ENCODE measurements around the gene PSMD10.
A peak's percentile ranks its signal among the peaks of the same experiment; 100 is the strongest.

The PSMD10 gene, protein sequence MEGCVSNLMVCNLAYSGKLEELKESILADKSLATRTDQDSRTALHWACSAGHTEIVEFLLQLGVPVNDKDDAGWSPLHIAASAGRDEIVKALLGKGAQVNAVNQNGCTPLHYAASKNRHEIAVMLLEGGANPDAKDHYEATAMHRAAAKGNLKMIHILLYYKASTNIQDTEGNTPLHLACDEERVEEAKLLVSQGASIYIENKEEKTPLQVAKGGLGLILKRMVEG

GRCh38 chrX:108091264-108091877, at the start of gene PSMD10, which contains the start of gene ATG4A:
Gene PSMD10 (minus strand): TSS chrX:108091542. CDS start chrX:108091520, 22 bp downstream.
Gene ATG4A (plus strand): TSS chrX:108091778. CDS start chrX:108091827, 49 bp downstream.
- peak; percentile 86 for DNase-seq (ENCODE audit: low spot score)

- no peak for DNase-seq (ENCODE audit: low spot score)
Observed at GRCh38 chrX:108138814-108139702, 47.7 kb upstream of the PSMD10 start.

DNA sequence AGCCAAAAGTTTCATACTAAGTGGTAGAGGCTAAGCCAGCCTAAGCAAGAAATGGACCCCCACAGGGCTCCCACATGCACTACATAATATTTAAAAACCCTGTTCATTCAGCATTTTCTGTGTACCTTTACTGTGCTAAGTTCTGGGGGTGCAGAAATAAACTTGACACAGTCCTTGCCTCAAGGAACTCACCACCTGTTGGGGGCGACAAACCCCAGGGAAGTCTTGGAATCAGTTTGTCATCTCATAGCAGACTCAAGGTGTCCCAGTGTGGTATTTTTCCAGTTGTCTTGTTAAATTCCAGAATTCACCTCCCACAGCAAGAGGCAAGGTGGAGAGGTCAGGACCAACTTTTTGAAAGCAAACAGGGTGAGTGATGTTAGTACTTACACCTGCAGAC, 43.4 kb upstream of the PSMD10 start:
- DNase-seq (ENCODE audit: low spot score), result no peak

GRCh38 chrX:108132876-108133275, 41.5 kb upstream of the PSMD10 start:
- DNase-seq (ENCODE audit: low spot score), result no peak

GRCh38 chrX:108132034-108132433, 40.7 kb upstream of the PSMD10 start:
- no peak for DNase-seq (ENCODE audit: low spot score)

- DNase-seq (ENCODE audit: low spot score), result no peak
Observed at GRCh38 chrX:108131471-108131870, 40.1 kb upstream of the PSMD10 start.

GRCh38 chrX:108130889-108131288, 39.5 kb upstream of the PSMD10 start:
- no peak for DNase-seq (ENCODE audit: low spot score)

- DNase-seq (ENCODE audit: low spot score), result no peak
Observed at GRCh38 chrX:108127152-108127551, 35.8 kb upstream of the PSMD10 start.

DNA sequence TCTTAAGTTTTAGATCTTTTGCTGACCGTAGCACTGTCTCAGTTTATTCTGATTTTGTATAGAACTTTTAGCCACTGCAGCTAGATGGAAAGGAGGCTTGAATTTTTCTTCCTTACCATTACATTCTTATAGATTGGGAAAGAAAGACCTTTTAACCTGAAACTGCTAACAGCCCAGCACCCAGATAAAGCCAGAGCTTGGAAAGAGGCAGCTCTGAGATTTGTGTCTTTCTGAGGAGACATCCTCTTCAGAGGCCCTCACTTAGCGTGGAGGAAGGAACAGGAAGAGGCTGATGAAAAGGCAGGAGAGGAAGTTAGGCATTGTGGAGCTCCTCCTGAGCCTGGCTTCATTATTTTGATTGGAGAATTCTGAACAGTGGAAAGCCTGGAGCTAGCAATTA, 35.3 kb upstream of the PSMD10 start:
- no peak for DNase-seq (ENCODE audit: low spot score)

DNA sequence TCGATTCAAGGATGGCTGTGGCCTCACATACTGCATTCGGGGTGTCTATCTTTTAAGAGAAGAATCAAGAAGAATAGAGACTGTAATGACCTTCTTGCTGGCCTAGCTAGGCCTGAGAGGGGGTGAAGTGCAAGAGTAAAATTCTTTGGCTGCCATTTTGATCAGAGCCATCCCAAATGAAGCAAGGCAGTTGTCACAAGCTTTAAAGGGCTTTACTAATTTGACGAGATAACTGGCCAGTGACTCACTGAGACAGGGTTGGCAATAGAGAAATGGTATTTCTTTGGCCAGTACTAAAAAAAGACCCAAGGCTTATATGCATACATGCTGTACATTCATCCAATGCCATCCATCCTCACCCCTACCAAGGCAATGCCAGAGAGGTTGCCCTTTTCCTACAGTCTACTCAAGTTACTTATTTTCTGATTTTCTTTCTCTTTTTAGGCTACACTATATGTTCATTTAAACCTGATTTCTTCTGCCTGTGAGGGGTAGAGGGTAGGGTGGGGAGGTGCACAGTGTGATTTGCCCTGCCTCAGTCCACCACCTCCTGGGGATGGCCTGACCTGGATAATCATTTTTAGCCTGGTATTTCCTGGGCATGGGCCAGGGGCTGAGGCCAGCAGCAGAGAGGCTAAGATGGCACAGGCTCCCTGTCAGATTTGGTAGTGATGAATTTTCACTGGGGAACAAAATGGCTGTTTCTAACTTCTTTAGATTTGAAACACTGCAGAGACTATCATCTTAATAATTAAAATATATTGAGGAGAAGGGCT, 32.4 kb upstream of the PSMD10 start:
- no peak for DNase-seq (ENCODE audit: low spot score)

GRCh38 chrX:108122748-108123147, 31.4 kb upstream of the PSMD10 start:
- no peak for DNase-seq (ENCODE audit: low spot score)

GRCh38 chrX:108121291-108121690, 29.9 kb upstream of the PSMD10 start:
- DNase-seq (ENCODE audit: low spot score), result no peak

GRCh38 chrX:108117988-108118387, 26.6 kb upstream of the PSMD10 start:
- no peak for DNase-seq (ENCODE audit: low spot score)

GRCh38 chrX:108114541-108114940, 23.2 kb upstream of the PSMD10 start:
- DNase-seq (ENCODE audit: low spot score), result no peak

DNA sequence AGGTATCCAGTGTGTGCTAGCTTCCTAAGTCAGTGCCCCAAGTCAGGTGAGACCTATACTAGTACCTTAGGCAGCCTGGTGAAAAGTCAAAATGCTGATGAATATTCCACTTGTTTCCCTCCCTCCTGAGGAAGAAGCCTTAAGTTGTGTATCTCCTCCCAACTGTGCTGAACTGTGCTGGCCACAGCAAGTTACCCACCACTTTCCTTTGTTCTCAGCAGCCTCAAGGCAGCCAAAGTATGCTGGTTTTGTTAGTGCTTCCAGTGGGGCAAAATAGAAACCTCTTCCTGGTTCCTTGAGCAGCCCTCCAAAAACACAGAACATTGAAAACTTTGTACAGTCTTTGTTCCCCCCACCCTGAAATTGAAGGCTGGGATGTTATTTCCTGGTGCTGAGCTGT, 14.1 kb upstream of the PSMD10 start:
- no peak for DNase-seq (ENCODE audit: low spot score)

GRCh38 chrX:108097380-108097779, 6.0 kb upstream of the PSMD10 start:
- DNase-seq (ENCODE audit: low spot score), result no peak

- DNase-seq (ENCODE audit: low spot score), result no peak
Observed at GRCh38 chrX:108091878-108092291, 543 bp upstream of the PSMD10 start.

- no peak for DNase-seq (ENCODE audit: low spot score)
Observed at GRCh38 chrX:108090491-108091263, 665 bp downstream of the PSMD10 start.

DNA sequence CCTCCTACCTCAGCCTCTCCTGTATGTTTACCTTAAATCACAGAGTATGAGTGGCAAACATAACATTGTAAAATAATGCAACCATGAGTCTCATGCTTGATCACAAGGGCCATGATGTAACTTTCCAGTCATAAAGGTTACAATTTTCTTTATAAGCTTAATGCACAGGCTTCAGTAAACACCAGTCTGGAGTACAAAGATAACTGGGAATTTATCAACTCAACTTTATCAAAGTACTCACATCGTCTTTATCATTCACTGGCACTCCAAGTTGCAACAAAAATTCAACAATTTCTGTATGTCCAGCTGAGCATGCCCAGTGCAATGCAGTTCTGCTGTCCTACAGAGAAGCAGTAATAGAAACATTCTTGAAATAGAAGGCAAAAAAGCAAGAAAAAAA, 2.8 kb downstream of the PSMD10 start:
- no peak for DNase-seq (ENCODE audit: low spot score)

DNA sequence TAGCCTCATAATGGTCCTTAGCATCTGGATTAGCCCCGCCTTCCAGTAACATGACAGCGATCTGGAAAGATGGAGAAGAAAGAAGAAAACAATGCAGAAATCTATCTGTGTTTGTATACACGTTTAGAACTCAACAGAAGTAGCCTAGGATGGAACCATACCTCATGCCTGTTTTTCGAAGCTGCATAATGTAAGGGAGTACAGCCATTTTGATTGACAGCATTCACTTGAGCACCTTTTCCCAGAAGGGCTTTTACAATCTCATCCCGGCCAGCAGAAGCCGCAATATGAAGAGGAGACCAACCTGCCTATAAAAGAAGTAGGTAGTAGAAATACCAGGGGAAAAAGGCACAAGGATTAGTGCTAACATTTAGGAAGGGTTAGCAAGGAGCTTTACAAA, 3.5 kb downstream of the PSMD10 start:
- no peak for DNase-seq (ENCODE audit: low spot score)

- no peak for DNase-seq (ENCODE audit: low spot score)
Observed at GRCh38 chrX:108081110-108081509, 10.2 kb downstream of the PSMD10 start.

Measured in CD4-positive, alpha-beta T cell treated with Interleukin-6 at 100 ng/mL for 8 hours (primary cell).